Measurements from ENCODE around the gene TMA7.

- TF ChIP-seq, protein P1, sequence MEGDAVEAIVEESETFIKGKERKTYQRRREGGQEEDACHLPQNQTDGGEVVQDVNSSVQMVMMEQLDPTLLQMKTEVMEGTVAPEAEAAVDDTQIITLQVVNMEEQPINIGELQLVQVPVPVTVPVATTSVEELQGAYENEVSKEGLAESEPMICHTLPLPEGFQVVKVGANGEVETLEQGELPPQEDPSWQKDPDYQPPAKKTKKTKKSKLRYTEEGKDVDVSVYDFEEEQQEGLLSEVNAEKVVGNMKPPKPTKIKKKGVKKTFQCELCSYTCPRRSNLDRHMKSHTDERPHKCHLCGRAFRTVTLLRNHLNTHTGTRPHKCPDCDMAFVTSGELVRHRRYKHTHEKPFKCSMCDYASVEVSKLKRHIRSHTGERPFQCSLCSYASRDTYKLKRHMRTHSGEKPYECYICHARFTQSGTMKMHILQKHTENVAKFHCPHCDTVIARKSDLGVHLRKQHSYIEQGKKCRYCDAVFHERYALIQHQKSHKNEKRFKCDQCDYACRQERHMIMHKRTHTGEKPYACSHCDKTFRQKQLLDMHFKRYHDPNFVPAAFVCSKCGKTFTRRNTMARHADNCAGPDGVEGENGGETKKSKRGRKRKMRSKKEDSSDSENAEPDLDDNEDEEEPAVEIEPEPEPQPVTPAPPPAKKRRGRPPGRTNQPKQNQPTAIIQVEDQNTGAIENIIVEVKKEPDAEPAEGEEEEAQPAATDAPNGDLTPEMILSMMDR (IDR thresholded peaks at IDR 0.05), result no peak
- no peak for TF ChIP-seq POLR2A (IDR thresholded peaks at IDR 0.05)
Observed at GRCh38 chr3:48463703-48464102, 23.6 kb downstream of the TMA7 start.

Data from heart left ventricle (tissue), 13 donors.